GM18498 (cell line): ENCODE results near the gene MYMX.
"Not testable (repeated sequence)": the region's sequence is repeated elsewhere in the genome, so short reads cannot be mapped to it uniquely, and the experiment has no call there.

Experiments used
- ATAC-seq: cut with Tn5 transposase; IDR thresholded peaks from one replicate; pipeline ENCODE4 v1.9.1; 2021; ENCODE audit warnings: mild to moderate bottlenecking, moderate library complexity; ENCODE audit not compliant: unreplicated experiment

Gene MYMX

DNA sequence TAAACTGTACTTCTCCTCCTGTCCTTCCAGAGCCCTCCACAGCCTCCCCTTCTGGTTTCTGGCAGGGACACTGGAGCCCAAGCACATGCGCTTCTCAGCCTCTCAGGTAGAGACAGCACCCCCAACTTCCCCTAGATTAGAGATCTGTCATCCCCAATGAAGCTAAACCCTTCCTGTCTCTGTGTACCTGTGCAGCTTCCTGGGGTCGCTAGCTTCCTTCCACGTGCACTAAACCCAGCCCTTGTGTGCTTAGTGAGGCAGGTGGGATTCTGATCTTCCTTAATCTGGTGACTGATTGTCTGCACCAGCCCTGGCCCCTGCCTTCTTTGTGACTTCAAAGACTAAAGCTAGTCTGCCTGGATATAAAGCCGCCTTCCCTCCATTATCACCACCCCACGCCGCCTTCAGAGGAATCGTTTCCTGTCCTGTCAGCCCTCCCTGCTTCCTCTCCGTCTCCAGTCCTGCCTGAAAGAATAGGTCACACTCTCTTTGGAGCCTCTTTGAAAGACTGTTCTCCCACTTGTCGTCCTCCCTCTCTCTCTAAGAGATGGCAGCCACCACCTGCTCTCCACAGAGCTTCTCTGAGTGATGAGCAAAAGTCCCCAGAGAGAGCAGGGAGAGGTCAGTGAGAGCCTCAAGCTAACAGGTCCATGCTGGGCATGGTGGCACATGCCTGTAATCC lies 30.6 kb upstream of the MYMX start:
- no peak for ATAC-seq

DNA sequence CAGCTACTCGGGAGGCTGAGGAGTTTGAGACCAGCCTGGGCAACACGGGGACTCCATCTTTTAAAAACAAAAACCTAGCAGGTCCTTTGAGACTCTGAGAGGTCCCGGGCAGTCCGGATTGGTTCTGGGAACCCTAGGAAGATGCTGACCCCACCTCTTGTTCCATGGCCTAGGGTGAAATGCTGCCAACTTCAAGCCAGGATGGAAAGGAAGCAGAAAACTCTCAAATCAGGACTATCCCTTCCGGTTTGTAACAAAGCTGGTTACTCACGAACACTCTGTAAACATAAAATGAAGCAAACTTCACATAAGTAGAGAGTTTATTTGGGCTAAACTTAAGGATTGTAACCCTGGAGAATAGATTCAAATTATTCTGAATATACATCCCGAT lies 30.1 kb upstream of the MYMX start:
- ATAC-seq: no peak

DNA sequence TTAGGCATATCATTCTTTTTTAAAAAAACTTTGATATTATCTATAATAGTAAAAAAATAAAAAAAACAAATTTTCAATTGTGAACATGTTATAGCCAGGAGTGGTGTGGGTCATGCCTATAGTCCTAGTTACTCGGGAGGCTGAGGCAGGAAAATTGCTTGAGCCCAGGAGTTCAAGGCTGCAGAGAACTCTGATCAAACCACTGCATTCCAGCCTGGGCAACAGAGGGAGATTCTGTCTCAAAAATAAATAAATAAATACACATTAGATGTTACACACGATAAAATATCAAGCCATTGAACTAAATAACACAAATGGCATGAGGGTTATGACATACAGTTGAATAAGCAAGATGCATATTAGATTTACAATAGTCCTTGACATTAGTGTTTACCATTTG lies 27.9 kb upstream of the MYMX start:
- no peak for ATAC-seq

DNA sequence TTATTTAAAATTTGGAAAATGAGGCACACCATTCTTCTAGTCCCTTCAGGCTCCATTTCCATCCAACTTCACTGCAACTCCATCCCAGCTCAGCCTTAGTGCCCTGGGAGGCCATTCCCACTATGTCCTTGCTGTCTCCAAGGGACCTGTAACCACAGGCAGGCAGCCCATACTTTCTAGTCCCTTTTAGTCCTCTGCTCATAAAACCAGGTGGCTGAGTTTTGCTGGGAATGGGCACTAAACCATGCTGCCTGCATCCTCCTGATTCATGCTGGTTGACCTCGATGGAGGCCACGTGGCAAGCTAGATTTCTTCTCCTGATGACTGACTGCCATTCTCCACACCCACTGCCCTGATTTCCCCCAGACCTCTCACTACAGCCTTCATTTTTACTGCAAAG lies 27.5 kb upstream of the MYMX start:
- no peak for ATAC-seq

DNA sequence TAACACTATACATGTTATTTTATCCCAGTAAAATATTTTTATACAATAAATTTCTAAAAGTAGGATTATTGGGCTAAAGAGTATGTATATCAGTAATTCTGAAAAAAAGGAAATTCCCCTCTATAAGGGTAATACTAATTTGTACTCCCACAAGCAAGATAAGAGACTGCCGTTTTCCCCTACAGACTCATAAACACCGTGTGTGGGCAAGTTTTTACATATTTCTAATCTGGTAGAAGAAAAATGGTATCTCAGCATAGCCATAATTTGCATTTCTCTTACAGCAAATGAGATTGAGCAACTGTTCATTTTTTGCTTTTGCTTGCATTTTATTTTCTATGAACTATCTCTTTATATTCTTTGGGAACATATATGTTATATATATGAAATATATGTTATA lies 26.0 kb upstream of the MYMX start:
- no peak for ATAC-seq

DNA sequence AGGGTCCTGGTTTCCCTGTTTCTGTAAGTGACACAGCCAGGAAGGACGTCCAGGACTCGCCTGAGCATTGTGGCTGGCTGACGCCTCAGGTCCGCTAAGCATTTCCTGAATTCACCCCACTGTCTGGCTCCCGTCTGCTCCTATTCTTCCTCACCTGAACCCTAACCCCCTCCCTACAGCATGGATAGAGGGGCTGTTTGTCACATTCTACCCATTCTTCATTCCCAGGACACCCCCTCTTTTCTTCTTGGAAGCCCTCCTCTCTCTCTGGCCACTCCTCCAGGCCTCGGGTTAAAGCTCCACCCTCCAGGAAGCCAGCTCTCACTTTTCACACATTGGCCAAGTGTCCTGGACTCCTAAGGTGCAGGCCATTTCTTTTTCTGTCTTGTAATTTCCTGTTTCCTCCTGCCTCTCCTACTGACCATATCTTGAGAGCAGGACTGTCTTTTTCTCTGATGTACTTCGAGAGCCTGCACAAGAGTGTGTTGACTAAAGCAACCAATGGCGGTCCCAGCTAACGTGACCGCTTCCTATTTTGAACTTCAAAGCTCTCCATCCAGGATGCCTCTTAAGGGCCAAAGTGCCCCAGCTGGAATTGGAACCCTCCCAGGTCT lies 24.2 kb upstream of the MYMX start:
- no peak for ATAC-seq

DNA sequence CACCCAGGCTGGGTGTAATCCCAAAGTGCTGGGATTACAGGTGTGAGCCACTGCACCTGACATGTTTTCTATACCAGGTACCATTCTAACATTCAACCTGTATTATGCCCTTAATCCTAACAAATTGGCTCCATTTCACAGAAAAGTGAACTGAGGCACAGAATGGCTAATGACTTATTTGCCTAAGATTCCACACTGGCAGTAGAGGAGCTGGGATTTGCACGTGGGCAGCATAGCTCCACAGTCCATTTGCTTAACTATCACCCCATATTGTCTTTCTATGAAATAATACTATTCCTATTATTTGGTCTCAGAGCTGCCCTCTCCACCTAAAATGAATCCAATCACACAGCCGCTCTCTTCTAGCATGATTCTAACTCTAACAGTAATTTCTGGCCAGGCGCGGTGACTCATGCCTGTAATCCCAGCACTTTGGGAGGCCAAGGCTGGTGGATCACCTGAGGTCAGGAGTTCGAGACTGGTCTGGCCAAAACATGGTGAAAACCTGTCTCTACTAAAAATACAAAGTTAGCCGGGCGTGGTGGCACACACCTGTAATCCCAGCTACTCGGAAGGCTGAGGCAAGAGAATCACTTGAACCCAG lies 23.3 kb upstream of the MYMX start:
- no peak for ATAC-seq

DNA sequence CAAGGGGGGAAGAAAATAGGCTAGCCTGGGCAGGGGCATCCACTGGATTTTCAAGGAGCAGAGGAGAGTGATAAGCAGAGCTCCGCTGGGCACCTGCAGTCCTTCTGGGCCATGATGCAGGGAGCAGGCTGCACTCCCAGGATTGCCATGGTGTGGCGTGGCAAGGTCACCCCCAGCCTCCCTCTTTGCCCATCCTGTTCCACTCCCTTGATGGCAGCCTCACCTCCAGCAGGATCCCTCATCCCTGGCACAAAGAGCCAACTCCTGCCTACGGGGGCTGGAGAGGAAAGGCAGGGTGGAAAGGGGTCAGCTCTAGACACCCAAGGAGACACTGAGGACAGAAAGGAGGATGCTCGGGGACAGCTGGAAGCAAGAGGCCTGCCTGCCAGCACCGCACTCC lies 22.4 kb upstream of the MYMX start:
- ATAC-seq: no peak

DNA sequence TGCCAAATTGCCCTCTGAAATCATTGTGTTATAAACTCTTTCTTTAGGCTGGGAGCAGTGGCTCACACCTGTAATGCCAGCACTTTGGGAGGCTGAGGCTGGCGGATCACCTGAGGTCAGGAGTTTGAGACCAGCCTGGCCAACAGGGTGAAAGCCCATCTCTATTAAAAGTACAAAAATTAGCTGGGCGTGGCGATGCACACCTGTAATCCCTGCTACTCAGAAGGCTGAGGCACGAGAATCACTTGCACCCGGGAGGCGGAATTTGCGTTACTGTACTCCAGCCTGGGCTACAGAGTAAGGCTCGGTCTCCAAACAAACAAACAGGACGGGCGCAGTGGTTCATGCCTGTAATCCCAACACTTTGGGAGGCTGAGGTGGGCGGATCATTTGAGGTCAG lies 20.4 kb upstream of the MYMX start:
- not testable (repeated sequence) for ATAC-seq

DNA sequence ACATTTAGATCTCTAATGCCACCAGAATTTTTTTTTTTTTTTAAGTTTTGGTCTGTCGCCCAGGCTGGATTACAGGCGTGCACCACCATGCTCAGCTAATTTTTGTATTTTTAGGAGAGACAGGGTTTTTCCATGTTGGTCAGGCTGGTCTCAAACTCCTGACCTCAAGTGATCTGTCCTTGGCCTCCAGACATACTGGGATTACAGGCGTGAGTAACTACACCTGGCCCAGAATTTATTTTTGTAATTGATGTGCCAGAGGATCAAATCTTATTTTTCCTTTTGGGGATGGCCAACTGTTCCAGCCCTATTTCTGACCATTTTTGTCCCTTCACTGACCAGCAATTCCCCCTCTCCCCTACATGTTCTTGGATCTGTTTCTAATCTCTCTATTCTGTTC lies 18.0 kb upstream of the MYMX start:
- ATAC-seq: no peak

DNA sequence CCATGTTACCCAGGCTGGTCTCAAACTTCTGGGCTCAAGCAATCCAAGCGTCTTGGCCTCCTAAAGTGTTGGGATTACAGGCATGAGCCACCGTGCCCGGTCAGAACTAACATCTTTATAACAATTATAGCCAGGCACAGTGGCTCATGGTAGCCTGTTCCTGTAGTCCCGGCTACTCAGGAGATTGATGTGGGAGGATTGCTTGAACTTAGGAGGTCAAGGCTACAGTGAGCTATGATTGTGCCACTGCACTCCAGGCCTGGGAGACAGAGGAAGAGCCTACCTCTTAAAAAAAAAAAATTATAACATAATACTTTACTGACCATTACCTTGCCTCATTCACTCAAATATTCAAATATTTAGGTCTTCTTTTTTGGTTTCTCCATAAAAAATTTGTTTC lies 16.8 kb upstream of the MYMX start:
- no peak for ATAC-seq

DNA sequence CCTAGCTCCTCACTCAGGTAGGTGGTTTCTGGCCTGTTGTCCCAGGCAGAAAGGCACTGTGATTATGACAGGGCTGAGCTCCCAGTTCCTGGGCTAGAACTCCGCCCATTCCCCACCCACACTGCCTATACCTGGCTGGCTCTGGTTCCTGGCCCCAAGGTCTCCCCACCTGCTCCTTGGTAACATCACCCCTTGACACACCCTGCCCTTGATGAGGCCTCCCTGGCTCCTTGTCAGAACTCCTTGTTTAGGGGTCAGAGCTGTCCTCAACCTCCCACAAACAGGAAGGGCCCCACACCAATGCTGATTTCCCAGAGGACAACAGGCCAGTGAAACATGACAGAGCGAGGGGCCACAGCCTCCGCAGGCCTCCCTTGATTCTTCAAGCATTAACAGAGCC lies 15.5 kb upstream of the MYMX start:
- ATAC-seq: no peak

DNA sequence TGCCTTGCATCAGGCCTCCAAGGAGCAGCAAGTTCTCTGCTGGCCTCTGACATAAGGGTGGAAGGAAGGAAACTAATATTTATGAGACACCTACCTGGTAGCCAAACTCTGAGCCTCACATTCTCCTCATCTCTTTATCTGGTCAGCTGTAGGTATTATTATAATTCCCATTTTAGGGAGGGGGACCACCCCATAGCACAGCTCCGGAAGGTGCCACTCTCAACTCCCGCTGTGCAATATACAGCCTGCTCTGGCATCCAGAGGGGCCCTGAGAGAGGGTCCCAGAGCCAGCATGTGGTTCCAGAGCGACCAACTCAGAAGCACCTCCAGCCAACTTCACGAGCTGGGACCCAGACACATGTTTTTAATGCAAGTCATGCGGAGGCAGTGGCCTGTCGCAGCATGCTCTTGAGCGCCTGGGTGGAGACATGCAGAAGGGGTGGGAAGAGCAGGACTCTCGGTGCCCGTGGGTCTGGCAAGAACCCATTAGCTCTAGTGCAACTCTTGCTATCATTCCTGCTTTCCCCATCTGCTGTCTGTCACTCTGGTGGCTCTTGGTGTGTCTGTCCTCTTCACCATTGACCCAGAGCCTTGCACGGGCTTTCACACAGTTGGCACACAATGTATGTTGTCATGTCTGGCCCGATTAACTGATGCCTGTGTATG lies 15.0 kb upstream of the MYMX start:
- no peak for ATAC-seq

DNA sequence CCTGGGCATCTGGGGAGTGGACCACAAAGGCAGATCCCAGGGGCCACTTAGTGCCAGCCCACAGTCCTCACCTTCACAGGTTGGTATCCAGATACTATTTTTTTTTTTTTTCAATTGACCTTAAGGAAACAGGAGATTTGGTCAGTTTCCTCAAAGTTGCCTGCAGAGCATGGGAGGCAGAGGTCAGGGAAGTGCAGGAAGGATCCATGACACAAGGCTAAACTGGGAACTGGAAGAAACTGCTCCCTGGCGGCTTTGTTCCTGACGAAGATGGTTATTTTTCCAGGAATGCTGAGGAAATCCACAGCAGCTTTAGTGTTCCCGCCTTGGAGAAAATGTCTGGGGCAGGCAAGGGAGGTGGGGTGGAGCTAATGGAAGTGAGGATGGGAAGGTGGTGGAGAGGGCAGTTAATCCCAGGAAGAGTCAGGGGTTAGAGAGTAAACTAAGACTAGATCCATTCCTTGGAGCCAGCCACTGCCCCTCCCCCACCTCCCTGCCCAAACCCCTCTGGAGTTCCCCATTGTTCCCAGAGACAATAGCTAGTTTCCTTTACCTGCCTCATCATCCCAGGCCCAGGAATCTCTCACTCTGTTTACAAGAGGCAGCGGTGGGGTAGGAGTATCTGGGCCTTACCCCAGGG lies 14.3 kb upstream of the MYMX start:
- ATAC-seq: no peak

DNA sequence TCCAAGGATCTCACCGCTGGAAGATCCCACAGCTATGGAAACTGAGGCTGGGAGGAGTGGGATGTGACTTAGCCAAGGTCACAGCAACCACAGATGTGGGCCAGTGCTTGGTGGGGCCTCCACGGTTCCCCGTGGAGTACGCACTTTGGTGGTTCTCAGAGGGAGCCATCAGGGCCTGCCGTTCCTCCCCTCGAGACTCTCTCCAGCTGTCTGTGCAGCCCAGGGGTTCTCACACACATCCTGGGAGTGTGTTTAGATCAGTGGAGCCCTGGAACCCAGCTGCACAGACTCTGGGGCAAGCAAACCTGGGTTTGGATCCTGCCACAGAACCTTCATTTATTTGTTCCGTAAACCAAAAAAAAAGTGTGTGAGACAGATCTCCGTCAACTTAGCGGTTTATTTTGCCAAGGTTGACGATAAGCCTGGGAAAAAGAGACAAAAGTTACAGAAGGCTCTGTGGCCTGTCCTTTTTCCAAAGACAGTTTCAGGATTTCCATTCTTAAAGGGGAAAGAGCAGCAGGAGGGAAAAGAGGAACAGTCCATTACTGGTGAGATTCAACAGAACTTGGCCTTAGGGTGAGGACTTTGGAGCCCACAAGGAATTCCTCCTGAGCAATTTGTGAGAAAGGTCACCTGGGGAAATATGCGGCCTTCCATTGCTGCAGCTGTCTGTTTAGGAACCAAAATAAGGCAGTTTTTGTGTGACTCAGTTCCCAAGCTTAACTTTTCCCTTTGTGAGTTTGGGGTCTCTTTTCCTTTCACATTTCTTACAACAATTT lies 13.6 kb upstream of the MYMX start:
- ATAC-seq: no peak

DNA sequence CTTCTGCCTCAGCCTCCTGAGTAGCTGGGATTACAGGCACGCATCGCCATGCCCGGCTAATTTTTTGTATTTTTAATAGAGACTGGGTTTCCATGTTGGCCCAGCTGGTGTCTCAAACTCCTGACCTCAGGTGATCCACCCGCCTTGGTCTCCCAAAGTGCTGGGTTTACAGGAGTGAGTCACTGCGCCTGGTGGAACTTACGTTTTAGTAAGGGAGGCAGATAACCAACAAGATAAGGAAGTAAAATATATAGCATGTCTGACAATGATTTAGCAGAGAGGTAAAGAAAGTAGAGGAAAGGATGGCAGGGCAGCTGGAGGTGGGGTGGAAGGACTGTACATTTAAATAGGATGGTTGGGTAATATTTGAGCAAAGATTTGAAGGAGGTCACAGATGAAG lies 12.8 kb upstream of the MYMX start:
- no peak for ATAC-seq

DNA sequence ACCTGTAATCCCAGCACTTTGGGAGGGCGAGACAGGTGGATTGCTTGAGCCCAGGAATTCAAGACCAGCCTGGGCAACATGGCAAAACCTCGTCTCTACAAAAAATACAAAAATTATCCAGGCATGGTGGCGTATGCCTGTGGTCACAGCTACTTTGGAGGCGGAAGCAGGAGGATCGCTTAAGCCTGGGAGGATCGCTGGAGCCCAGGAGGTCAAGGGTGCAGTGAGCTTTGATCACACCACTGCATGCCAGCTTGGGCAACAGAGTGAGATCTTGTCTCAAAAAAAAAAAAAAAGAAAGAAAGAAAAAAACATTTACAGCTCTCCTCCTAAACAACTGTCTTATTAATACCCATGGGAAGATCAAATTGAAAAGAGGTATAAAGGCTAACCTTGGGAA lies 8.8 kb upstream of the MYMX start:
- ATAC-seq: no peak

DNA sequence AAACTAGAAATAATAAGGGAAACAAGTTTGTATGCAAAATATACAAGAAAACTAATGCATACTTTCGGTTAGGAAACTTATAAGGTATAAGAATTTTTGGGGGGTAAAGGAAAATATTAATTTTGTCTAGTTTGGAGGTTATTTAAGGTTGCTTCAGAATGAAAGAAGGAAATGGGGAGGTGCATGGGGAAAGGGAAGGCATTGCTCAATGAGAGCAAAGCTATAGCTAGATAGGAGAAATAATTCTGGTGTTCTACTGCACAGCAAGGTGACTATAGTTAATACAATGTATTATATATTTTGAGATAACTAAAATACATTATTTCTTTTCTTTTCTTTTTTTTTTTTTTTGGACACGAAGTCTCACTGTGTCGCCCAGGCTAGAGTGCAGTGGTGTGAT lies 5.4 kb upstream of the MYMX start:
- no peak for ATAC-seq

DNA sequence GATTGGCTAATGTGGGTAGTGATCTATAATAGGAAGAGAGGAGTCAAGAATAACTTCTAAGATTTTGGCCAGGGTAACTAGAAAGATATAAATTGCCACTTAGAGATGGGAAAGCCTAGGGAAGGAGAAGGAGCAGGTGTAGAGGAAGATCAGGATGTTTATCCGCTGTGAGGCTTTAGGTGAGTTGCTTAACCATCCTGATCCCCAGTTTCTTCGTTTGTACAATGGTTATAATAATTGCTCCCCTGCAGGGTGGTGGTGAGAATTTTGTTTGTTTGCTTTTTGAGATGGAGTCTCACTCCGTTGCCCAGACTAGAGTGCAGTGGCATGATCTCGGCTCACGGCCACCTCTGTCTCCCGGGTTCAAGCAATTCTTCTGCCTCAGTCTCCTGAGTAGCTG lies 2.4 kb upstream of the MYMX start:
- ATAC-seq: no peak

DNA sequence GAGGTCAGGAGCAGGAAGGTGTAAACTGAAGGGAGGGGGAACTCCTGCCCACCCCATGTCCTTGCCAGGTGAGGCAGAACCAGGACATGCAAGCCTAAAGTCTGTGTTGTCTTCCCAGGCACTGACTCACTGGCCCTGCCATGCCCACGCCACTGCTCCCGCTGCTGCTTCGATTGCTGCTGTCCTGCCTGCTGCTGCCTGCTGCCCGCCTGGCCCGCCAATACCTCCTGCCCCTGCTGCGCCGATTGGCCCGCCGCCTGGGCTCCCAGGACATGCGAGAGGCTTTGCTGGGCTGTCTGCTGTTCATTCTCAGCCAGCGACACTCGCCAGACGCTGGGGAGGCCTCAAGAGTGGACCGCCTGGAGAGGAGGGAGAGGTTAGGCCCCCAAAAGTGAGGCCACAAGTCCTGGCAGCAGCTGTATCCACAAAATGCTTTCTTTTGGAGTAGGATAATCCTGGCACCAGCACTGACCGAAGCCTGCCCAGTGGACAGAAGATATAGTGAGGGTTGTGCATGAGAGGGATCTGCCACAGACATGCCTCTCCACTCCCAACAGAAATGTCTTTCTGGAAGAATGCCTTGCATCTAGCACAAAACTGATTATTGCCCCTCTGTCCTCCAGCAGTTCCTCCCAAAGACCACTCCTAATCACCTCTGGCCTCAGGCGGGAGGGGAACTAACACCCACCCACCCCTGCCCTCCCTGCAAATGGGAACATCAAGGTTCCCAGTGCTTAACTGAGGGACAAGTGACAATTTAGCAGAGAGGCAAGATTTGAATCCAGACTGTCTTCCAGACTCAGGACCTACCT lies 812 bp downstream of the MYMX start:
- ATAC-seq: no peak
